Endothelial cell (in vitro differentiated cells): ENCODE results near the gene REG3A. TPM values are rescaled to one million over a fixed set of nuclear protein-coding genes. Genes with fewer than 3 reads are reported as not detected.

Source experiments
- DNase-seq: peaks from one replicate; pipeline ENCODE4 v3.0.0; 2021; ENCODE audit warnings: low spot score
- H3K27ac Mint-ChIP-seq: one replicate; pipeline ENCODE4 v1.8.0; 2021; ENCODE audit warnings: mixed read lengths, inconsistent platforms; ENCODE audit not compliant: unreplicated experiment
- H3K27me3 Mint-ChIP-seq: one replicate; pipeline ENCODE4 v1.8.0; 2021; ENCODE audit warnings: mild to moderate bottlenecking, moderate library complexity, mixed read lengths, inconsistent platforms; ENCODE audit not compliant: unreplicated experiment
- H3K36me3 Mint-ChIP-seq: one replicate; pipeline ENCODE4 v1.8.0; 2021; ENCODE audit warnings: mild to moderate bottlenecking, low read depth, mixed read lengths, inconsistent platforms; ENCODE audit not compliant: unreplicated experiment
- H3K4me1 Mint-ChIP-seq: one replicate; pipeline ENCODE4 v1.8.0; 2021; ENCODE audit warnings: mild to moderate bottlenecking, mixed read lengths, inconsistent platforms; ENCODE audit not compliant: unreplicated experiment
- H3K4me3 Mint-ChIP-seq: one replicate; pipeline ENCODE4 v1.8.0; 2021; ENCODE audit warnings: mild to moderate bottlenecking, mixed read lengths, inconsistent platforms; ENCODE audit not compliant: unreplicated experiment
- H3K9me3 Mint-ChIP-seq: one replicate; pipeline ENCODE4 v1.8.0; 2021; ENCODE audit warnings: mixed read lengths, inconsistent platforms; ENCODE audit not compliant: unreplicated experiment
- CTCF ChIP-seq: fragments of 200-600 bp; sonication (generic); IDR thresholded peaks from one replicate; pipeline ENCODE4 v1.5.0; 2021; ENCODE audit warnings: antibody characterized with exemption; ENCODE audit not compliant: unreplicated experiment
- total RNA-seq: library from RNA; stranded (reverse); fragmentation: NEBNext Ultra II Directional; extraction: Animal tissue kit (Norgen Biotek cat#: 25700); gene quantifications from one replicate; pipeline ENCODE4 v1.2.1, GENCODE V29; 2021; ENCODE audit not compliant: unreplicated experiment

REG3A gene
- total RNA-seq, 1 donor from 2014 or later: not detected

- Mint-ChIP-seq H3K36me3 (no peaks in the 10 kb centered on the region), H3K27me3 (no peaks in the 10 kb centered on the region), H3K4me3 (no peak overlapping the region), H3K4me1 (no peaks in the 10 kb centered on the region), H3K27ac (no peak overlapping the region), H3K9me3 (no peaks in the 10 kb centered on the region)
- TF ChIP-seq CTCF: no peak
- no peak for DNase-seq
These were observed 22.1 kb upstream of the REG3A start for GRCh38 chr2:79181617-79182016.

- Mint-ChIP-seq H3K27me3 (no peaks in the 10 kb centered on the region), H3K36me3 (no peaks in the 10 kb centered on the region), H3K4me1 (no peaks in the 10 kb centered on the region), H3K27ac (no peak overlapping the region), H3K9me3 (no peaks in the 10 kb centered on the region), H3K4me3 (no peak overlapping the region)
- no peak for DNase-seq
- no peak for TF ChIP-seq CTCF
These were observed 20.5 kb upstream of the REG3A start for GRCh38 chr2:79180092-79180491.

GRCh38 chr2:79179036-79179435 is 19.5 kb upstream of the REG3A start:
- Mint-ChIP-seq H3K9me3 (no peaks in the 10 kb centered on the region), H3K4me1 (no peaks in the 10 kb centered on the region), H3K36me3 (no peaks in the 10 kb centered on the region), H3K27ac (no peak overlapping the region), H3K27me3 (no peaks in the 10 kb centered on the region), H3K4me3 (no peak overlapping the region)
- no peak for DNase-seq
- TF ChIP-seq CTCF: no peak

GRCh38 chr2:79178076-79178674 is 18.6 kb upstream of the REG3A start:
- TF ChIP-seq CTCF: no peak
- no peaks in the 10 kb centered on the region for H3K27me3 Mint-ChIP-seq
- DNase-seq: no peak
- H3K9me3 Mint-ChIP-seq: no peaks in the 10 kb centered on the region
- H3K36me3 Mint-ChIP-seq: no peaks in the 10 kb centered on the region
- H3K27ac Mint-ChIP-seq: no peak overlapping the region
- H3K4me1 Mint-ChIP-seq: no peaks in the 10 kb centered on the region
- no peak overlapping the region for H3K4me3 Mint-ChIP-seq

GRCh38 chr2:79171348-79171958 is 11.9 kb upstream of the REG3A start:
- H3K36me3 Mint-ChIP-seq: no peaks in the 10 kb centered on the region
- no peaks in the 10 kb centered on the region for H3K4me1 Mint-ChIP-seq
- no peaks in the 10 kb centered on the region for H3K9me3 Mint-ChIP-seq
- no peak for TF ChIP-seq CTCF
- no peak for DNase-seq
- H3K27me3 Mint-ChIP-seq: peaks cover 2% of the 10 kb centered on the region
- H3K4me3 Mint-ChIP-seq: no peak overlapping the region
- no peak overlapping the region for H3K27ac Mint-ChIP-seq
